ENCODE measurements around the gene SNRPB.

DNA sequence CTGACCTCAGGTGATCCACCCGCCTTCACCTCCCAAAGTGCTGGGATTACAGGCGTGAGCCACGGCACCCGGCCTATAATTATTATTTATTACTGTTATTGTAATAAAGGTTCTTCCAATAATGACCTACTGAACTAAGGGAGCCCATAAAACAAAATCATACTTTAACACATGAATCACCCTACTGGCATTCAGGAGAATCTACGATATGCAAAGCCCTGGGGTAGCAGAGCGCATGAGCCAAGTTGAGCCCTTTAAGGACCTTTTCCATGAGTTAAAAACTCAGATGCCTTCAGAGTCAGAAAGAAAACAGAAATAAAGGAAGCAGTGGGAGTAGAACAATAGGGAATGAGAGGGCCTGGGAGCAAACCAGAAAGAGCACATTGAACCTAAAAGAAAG lies 41.5 kb downstream of the SNRPB start:
- TF ChIP-seq, protein P1, sequence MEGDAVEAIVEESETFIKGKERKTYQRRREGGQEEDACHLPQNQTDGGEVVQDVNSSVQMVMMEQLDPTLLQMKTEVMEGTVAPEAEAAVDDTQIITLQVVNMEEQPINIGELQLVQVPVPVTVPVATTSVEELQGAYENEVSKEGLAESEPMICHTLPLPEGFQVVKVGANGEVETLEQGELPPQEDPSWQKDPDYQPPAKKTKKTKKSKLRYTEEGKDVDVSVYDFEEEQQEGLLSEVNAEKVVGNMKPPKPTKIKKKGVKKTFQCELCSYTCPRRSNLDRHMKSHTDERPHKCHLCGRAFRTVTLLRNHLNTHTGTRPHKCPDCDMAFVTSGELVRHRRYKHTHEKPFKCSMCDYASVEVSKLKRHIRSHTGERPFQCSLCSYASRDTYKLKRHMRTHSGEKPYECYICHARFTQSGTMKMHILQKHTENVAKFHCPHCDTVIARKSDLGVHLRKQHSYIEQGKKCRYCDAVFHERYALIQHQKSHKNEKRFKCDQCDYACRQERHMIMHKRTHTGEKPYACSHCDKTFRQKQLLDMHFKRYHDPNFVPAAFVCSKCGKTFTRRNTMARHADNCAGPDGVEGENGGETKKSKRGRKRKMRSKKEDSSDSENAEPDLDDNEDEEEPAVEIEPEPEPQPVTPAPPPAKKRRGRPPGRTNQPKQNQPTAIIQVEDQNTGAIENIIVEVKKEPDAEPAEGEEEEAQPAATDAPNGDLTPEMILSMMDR (IDR thresholded peaks at IDR 0.05; ENCODE audit: low read length), result no peak
- no peak for TF ChIP-seq EZH2 (IDR thresholded peaks at IDR 0.05; ENCODE audit: borderline replicate concordance, low read length)

Measured in OCI-LY1 (cell line).